ENCODE measurements around the gene HEATR9. TPM values are rescaled to one million over a fixed set of nuclear protein-coding genes. Genes with fewer than 3 reads are reported as not detected.

The HEATR9 gene
- total RNA-seq, 2 donors from 2014 or later = not detected

- TF ChIP-seq, protein P1, sequence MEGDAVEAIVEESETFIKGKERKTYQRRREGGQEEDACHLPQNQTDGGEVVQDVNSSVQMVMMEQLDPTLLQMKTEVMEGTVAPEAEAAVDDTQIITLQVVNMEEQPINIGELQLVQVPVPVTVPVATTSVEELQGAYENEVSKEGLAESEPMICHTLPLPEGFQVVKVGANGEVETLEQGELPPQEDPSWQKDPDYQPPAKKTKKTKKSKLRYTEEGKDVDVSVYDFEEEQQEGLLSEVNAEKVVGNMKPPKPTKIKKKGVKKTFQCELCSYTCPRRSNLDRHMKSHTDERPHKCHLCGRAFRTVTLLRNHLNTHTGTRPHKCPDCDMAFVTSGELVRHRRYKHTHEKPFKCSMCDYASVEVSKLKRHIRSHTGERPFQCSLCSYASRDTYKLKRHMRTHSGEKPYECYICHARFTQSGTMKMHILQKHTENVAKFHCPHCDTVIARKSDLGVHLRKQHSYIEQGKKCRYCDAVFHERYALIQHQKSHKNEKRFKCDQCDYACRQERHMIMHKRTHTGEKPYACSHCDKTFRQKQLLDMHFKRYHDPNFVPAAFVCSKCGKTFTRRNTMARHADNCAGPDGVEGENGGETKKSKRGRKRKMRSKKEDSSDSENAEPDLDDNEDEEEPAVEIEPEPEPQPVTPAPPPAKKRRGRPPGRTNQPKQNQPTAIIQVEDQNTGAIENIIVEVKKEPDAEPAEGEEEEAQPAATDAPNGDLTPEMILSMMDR (IDR thresholded peaks at IDR 0.05) = no peak
- Histone ChIP-seq H3K27me3 (no peaks in the 10 kb centered on the region), H3K9me3 (no peaks in the 10 kb centered on the region), H3K27ac (no peak within 1 kb of the TSS), H3K4me3 (no peak within 1 kb of the TSS), H3K4me1 (no peaks in the 10 kb centered on the region), H3K36me3 (no peaks in the 10 kb centered on the region)
- DNase-seq (ENCODE audit: low spot score) = no peak
Observed at GRCh38 chr17:35879773-35880654, 11.3 kb upstream of the HEATR9 start, which contains the start of gene CCL5. Gene CCL5 (minus strand): TSS chr17:35880360.

DNA sequence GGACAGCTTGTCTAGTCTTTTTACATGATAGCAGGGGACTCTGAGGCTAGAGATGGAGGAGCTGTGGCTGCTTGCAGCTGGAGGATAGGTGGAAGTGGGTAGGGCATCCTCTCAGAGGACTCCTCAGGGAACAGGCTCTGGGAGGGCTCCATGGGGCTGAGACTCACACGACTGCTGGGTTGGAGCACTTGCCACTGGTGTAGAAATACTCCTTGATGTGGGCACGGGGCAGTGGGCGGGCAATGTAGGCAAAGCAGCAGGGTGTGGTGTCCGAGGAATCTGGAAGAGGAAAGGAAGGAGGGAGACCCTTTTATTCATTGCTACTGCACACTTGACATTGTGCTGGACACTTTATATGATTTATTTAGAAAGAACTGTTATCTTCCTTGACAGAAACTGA, 9.7 kb upstream of the HEATR9 start:
- DNase-seq (ENCODE audit: low spot score) = no peak
- Histone ChIP-seq H3K27ac (no peak overlapping the region), H3K36me3 (no peaks in the 10 kb centered on the region), H3K27me3 (no peaks in the 10 kb centered on the region), H3K4me3 (no peak overlapping the region), H3K4me1 (no peaks in the 10 kb centered on the region), H3K9me3 (no peaks in the 10 kb centered on the region)
- TF ChIP-seq, protein P1 (IDR thresholded peaks at IDR 0.05) = no peak

- TF ChIP-seq, protein P1 (IDR thresholded peaks at IDR 0.05) = no peak
- no peaks in the 10 kb centered on the region for H3K9me3 ChIP-seq
- no peak for DNase-seq (ENCODE audit: low spot score)
- no peaks in the 10 kb centered on the region for H3K4me1 ChIP-seq
- H3K27me3 ChIP-seq = no peaks in the 10 kb centered on the region
- H3K27ac ChIP-seq = no peak overlapping the region
- no peaks in the 10 kb centered on the region for H3K36me3 ChIP-seq
- H3K4me3 ChIP-seq = no peak overlapping the region
Observed at GRCh38 chr17:35877345-35878029, 8.8 kb upstream of the HEATR9 start.

GRCh38 chr17:35876534-35876933, 7.8 kb upstream of the HEATR9 start:
- Histone ChIP-seq H3K4me1 (no peaks in the 10 kb centered on the region), H3K4me3 (no peak overlapping the region), H3K36me3 (no peaks in the 10 kb centered on the region), H3K27ac (no peak overlapping the region), H3K9me3 (no peaks in the 10 kb centered on the region), H3K27me3 (no peaks in the 10 kb centered on the region)
- TF ChIP-seq, protein P1 (IDR thresholded peaks at IDR 0.05) = no peak
- no peak for DNase-seq (ENCODE audit: low spot score)

DNA sequence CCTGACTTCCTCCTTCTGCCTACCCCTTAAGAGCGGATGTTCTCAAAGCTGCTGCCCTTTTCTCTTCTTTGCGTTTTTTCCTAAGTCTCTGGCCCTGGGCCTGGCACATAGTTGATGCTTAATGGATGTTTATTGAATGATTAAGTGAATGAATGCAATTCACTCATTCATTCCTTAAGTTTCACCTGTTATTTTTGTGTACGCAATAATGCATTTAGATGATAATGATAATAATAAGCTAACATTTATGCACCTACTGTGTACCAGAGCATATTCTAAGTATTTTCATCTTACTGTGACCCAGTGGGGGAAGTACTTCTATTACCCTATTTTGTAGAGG, 7.1 kb upstream of the HEATR9 start:
- Histone ChIP-seq H3K4me3 (no peak overlapping the region), H3K9me3 (no peaks in the 10 kb centered on the region), H3K4me1 (no peaks in the 10 kb centered on the region), H3K36me3 (no peaks in the 10 kb centered on the region), H3K27ac (no peak overlapping the region), H3K27me3 (no peaks in the 10 kb centered on the region)
- no peak for DNase-seq (ENCODE audit: low spot score)
- TF ChIP-seq, protein P1 (IDR thresholded peaks at IDR 0.05) = no peak
